COLO668 (cell line): ENCODE measurements around the gene NLRX1.
"Not testable (repeated sequence)": the region's sequence is repeated elsewhere in the genome, so short reads cannot be mapped to it uniquely, and the experiment has no call there.

Experiments
- DNase-seq: peaks from one replicate; lab custom pipeline; 2025; ENCODE audit not compliant: unreplicated experiment; lab: John Stamatoyannopoulos, UW

NLRX1 gene

GRCh38 chr11:119185981-119186634 is 17.6 kb downstream of the NLRX1 start:
- no peak for DNase-seq

GRCh38 chr11:119187123-119187892 is 18.8 kb downstream of the NLRX1 start:
- no peak for DNase-seq

GRCh38 chr11:119188067-119188466 is 19.5 kb downstream of the NLRX1 start:
- no peak for DNase-seq

GRCh38 chr11:119188887-119189286 is 20.4 kb downstream of the NLRX1 start:
- DNase-seq: no peak

- no peak for DNase-seq
Observed at GRCh38 chr11:119189393-119189792, 20.9 kb downstream of the NLRX1 start.

DNA sequence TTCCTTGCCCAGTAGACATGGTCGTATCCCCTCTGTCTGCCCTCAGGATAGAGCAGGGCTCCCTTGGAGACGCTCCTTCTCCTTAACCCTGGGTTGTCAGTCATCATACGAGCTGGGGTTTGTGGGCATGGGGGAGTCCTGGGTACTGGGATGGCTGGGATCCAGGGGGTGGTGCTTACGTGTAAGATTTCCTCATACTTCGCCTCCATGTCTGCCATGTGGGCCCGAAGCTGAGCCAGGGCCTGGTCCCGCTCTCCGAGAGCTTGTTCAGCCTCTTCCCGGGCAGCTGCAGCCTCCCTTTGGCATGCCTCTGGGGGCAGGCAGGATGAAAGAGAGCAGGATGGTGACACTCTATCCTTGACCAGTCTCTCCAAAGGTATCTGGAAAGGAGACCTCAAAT is 22.0 kb downstream of the NLRX1 start:
- DNase-seq: no peak

DNA sequence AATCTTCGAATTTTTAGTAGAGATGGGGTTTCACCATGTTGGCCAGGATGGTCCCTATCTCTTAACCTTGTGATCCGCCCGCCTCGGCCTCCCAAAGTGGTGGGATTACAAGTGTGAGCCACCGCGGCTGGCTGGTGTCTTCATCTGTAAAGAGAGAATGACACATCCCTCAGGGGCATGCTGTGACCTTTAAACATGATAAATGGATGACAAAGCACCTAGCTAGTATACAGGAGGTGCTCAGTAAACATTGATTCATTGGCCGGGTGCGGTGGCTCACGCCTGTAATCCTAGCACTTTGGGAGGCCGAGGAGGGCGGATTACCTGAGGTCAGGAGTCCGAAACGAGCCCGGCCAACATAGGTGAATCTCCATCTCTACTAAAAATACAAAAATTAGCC is 22.7 kb downstream of the NLRX1 start:
- DNase-seq: not testable (repeated sequence)

DNA sequence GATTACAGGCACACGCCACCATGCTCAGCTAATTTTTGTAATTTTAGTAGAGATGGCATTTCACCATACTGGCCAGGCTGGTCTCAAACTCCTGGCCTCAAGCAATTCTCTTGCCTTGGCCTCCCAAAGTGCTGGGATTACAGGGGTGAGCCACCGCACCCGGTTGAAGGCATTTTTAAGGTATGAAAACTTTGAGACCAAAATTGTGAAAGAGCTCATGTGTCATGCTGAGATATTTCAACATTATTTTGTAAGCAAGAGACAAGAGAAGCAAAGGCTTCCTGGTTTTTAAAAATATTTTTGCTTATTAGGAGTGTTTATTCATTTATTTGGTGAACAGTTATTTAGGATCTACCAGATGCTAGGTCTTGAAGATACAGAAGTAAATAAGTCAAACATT is 23.6 kb downstream of the NLRX1 start:
- no peak for DNase-seq

- no peak for DNase-seq
Observed at GRCh38 chr11:119193001-119193400, 24.5 kb downstream of the NLRX1 start.

DNA sequence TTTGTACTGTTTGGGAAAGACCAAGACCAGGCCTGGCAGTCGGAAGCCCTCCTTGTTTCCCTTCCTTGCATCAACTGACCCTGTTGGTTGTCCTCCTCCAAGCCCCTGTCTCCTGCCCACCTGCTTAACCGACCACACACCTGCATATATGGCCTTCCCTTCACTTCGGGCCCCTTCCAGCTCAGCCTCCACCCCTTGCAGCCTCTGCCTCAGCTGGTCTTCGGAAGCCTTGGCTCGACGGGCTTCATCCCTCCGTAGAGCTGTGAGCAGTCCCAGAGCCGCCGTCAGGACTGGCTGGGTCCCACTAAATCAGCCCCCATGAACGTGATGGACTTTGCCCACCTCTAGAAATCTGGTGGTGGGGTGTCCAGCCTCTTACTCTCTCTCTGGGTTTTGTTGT is 25.1 kb downstream of the NLRX1 start:
- no peak for DNase-seq

DNA sequence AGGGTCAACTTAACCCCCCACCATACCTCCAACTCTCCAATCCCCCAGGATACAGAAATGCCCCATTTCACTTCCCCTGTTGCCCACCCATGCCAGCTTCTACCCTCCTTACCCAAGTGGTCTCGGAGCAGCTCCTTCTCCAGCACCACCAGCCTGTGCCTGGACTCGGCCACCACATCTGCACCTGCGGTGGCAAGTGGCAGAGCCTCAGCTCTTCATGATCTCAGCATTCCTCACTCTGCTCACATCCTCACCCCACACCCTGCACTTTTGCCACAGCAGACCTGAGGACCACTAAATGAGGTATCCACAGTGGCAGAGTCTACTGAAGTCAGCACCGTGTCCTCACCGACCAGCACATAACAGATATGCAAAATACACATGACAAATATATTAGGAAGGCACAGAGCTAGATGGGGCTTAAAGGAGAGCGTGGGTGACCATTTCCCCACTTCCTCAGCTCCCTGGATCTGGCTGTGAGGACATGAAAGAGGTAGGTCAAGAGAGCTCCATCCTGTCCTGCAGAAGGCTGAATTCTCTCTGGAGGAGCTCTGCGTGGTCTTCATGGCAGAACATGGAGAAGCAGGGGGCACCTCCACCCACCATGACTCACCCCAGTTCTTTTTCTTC is 26.4 kb downstream of the NLRX1 start:
- DNase-seq: no peak

- peak; percentile 8 for DNase-seq
Observed at GRCh38 chr11:119195680-119196079, 27.2 kb downstream of the NLRX1 start.

DNA sequence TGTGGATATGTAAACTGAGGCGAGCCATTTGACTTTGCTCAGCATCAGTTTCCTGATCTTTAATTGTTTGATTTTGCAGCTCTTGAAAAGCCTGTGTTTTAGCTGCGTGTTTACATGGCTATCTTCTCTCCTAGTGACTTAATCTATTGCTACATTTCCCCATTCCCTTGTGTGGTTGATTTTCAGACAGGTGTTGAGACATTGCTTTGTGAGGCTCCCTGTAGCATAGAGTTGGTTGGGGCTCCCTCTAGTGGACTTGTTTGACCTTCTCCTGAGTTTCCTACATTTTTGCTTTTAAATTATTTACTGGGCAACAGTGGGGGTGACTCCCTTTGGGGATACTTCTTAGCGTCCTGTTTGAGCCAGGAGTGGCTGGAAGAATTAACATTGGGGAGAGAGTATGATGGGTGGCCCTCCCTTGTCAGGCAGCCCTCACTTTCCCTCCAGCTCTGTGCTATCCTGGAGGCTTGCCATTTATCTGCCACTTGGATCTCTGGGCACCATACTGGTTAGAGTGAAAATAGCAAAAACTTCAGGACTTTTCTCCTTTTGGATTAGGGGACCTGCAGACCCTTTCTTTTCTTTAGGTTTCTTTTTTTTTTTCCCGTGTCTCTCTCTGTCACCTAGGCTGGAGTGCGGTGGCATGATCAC is 28.4 kb downstream of the NLRX1 start:
- DNase-seq: peak; percentile 74

DNA sequence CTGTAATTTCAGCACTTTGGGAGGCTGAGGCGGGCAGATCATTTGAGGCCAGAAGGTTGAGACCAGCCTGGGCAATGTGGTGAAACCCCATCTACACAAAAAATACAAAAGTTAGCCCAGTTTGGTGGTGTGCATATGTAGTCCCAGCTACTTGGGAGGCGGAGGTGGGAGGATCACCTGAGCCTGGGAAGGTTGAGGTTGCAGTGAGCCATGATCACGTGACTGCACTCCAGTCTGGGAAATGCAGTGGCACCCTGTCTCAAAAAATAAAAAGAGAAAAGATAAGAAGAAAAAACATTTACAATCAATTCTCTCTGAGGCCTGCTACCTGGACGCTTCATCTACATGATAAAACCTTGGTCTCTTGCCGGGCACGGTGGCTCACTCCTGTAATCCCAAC is 30.4 kb downstream of the NLRX1 start:
- DNase-seq: no peak

DNA sequence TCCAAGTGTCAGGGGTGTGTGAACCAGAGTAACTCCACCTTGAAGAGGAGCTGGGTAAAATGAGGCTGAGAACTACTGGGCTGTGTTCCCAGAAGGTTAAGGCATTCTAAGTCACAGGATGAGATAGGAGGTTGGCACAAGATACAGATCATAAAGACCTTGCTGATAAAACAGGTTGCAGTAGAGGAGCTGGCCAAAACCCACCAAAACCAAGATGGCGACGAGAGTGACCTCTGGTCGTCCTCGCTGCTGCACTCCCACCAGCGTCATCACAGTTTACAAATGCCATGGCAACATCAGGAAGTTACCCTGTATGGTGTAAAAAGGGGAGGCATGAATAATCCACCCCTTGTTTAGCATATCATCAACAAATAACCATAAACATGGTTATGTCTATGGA is 32.7 kb downstream of the NLRX1 start:
- not testable (repeated sequence) for DNase-seq

- no peak for DNase-seq
Observed at GRCh38 chr11:119202554-119202953, 34.0 kb downstream of the NLRX1 start.

DNA sequence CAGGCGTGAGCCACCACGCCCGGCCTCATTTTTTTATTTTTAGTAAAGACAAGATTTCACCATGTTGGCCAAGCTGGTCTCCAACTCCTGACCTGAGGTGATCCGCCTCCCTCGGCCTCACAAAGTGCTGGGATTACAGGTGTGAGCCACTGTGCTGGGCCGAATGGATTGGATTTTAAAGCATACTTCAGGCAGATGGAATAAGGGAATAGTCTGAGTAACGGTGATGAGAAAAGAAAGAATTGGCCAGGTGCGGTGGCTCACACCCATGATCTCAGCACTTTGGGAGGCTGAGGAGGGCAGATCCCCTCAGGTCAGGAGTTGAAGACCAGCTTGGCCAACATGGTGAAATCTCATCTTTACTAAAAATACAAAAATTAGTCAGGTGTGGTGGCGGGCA is 35.5 kb downstream of the NLRX1 start:
- DNase-seq: no peak

DNA sequence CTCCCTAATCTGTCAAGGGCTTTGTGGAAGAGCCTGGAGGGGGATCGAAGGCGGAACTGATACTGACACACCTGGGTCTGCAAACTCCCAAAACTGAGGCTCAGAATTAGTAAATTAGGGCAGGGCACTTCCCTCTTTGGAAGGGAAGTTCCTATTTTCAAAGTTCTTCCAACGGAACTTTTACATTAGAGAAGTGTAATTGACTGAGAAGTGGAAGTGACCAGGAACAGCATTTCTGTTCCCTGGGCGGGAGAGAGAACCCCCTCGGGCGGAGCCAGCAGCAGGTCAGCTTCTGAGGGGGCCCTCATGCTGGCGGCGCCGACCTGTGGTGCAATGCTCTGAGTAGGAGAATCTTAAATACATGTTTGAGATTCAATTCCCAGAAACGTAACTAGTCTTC is 36.6 kb downstream of the NLRX1 start:
- no peak for DNase-seq

DNA sequence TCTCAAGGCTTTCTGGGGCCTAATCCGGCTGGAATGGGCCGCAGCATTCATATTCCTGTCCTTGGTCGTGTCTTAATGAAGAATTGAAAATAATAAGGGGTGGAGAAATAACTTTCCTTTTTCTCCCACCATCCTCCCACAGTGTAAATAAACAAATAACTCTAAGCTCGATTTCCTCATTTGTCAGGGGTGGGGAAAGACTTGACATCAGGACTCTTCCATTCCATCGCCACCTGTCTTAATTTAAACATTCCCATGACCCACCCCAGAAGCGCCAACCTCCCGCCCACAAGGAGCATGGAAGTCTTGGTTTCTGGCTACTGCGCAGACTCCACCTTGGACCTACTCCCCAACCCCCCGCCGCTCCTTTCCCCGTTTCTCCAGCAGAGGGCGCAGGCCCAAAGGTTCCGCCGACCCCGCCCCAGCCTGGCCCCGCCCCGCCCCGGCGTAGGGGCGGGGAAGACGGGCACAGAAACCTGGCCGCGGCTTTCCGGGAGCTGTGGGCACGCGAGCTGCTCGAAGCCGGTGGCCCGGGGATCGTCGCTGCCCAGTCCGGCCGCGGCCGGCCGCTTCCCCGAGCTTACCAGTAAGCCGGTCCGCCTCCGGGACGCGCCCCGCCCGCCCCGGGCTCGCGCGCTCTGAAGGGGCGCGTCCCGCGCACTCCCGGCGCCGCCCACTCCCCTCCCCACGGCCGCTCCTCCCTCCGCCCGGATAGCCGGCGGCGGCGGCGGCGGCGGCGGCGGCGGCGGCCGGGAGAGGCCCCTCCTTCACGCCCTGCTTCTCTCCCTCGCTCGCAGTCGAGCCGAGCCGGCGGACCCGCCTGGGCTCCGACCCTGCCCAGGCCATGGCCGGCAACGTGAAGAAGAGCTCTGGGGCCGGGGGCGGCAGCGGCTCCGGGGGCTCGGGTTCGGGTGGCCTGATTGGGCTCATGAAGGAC is 37.3 kb downstream of the NLRX1 start, which contains the start of gene CBL:
Gene CBL, plus strand, starts transcription at position 766 of the 937 bp plus-strand sequence. Its CDS starts 79 bp downstream, at position 845.
- DNase-seq: peak; percentile 93
